Measurements from ENCODE around the gene BTN2A1. TPM values are rescaled to one million over a fixed set of nuclear protein-coding genes. Genes with fewer than 3 reads are reported as not detected.
"Not testable (repeated sequence)": the region's sequence is repeated elsewhere in the genome, so short reads cannot be mapped to it uniquely, and the experiment has no call there.

The BTN2A1 gene
- total RNA-seq, 2 donors from 2014 or later = 11.5 to 24.1 TPM

- DNase-seq (ENCODE audit: low spot score) = no peak
- TF ChIP-seq CTCF (IDR thresholded peaks at IDR 0.05) (no peak), POLR2AphosphoS5 (IDR thresholded peaks at IDR 0.05) (no peak)
- H3K4me3 ChIP-seq = no peak overlapping the region
- intact Hi-C loops (cut with DNase I) = no loop called here
- no peaks in the 10 kb centered on the region for H3K36me3 ChIP-seq
- H3K27ac ChIP-seq = no peak overlapping the region
- H3K4me1 ChIP-seq (replicated peaks) = no peaks in the 10 kb centered on the region
- H3K9me3 ChIP-seq = no peaks in the 10 kb centered on the region
- WGBS = 83% methylated on average over 4 of the region's 4 CpGs
- H3K27me3 ChIP-seq (replicated peaks; ENCODE audit: insufficient read depth) = no peaks in the 10 kb centered on the region
Observed at GRCh38 chr6:26412954-26413353, 44.8 kb upstream of the BTN2A1 start.

- intact Hi-C loops (cut with DNase I) = no loop called here
- 87% methylated on average over 3 of the region's 3 CpGs for WGBS
- Histone ChIP-seq H3K4me3 (no peak overlapping the region), H3K27me3 (replicated peaks; ENCODE audit: insufficient read depth) (no peaks in the 10 kb centered on the region), H3K4me1 (replicated peaks) (no peaks in the 10 kb centered on the region), H3K27ac (no peak overlapping the region), H3K9me3 (no peaks in the 10 kb centered on the region), H3K36me3 (no peaks in the 10 kb centered on the region)
- TF ChIP-seq POLR2AphosphoS5 (IDR thresholded peaks at IDR 0.05) (no peak), POLR2A (IDR thresholded peaks at IDR 0.05) (no peak), CTCF (IDR thresholded peaks at IDR 0.05) (no peak)
- DNase-seq (ENCODE audit: low spot score) = no peak
Observed at GRCh38 chr6:26414281-26414680, 43.5 kb upstream of the BTN2A1 start.

- intact Hi-C loops (cut with DNase I) = no loop called here
- Histone ChIP-seq H3K27ac (no peak overlapping the region), H3K27me3 (replicated peaks; ENCODE audit: insufficient read depth) (no peaks in the 10 kb centered on the region), H3K4me3 (no peak overlapping the region), H3K9me3 (no peaks in the 10 kb centered on the region), H3K36me3 (no peaks in the 10 kb centered on the region), H3K4me1 (replicated peaks) (no peaks in the 10 kb centered on the region)
- TF ChIP-seq CTCF (IDR thresholded peaks at IDR 0.05) = no peak
- TF ChIP-seq POLR2A (IDR thresholded peaks at IDR 0.05) = no peak
- TF ChIP-seq POLR2AphosphoS5 (IDR thresholded peaks at IDR 0.05) = no peak
- no peak for DNase-seq (ENCODE audit: low spot score)
- WGBS = 95% methylated on average over 1 of the region's 1 CpG
Observed at GRCh38 chr6:26415036-26415614, 42.6 kb upstream of the BTN2A1 start.

GRCh38 chr6:26415791-26416190 lies 42.0 kb upstream of the BTN2A1 start:
- 81% methylated on average over 2 of the region's 2 CpGs for WGBS
- TF ChIP-seq POLR2AphosphoS5 (IDR thresholded peaks at IDR 0.05) (no peak), CTCF (IDR thresholded peaks at IDR 0.05) (no peak), POLR2A (IDR thresholded peaks at IDR 0.05) (no peak)
- DNase-seq (ENCODE audit: low spot score) = no peak
- intact Hi-C loops (cut with DNase I) = no loop called here
- Histone ChIP-seq H3K4me3 (no peak overlapping the region), H3K36me3 (no peaks in the 10 kb centered on the region), H3K9me3 (no peaks in the 10 kb centered on the region), H3K27me3 (replicated peaks; ENCODE audit: insufficient read depth) (no peaks in the 10 kb centered on the region), H3K4me1 (replicated peaks) (no peaks in the 10 kb centered on the region), H3K27ac (no peak overlapping the region)

GRCh38 chr6:26416288-26416687 lies 41.5 kb upstream of the BTN2A1 start:
- intact Hi-C loops (cut with DNase I) = no loop called here
- H3K4me1 ChIP-seq (replicated peaks) = no peaks in the 10 kb centered on the region
- H3K4me3 ChIP-seq = no peak overlapping the region
- no peak for DNase-seq (ENCODE audit: low spot score)
- no peaks in the 10 kb centered on the region for H3K9me3 ChIP-seq
- no peaks in the 10 kb centered on the region for H3K27me3 ChIP-seq (replicated peaks; ENCODE audit: insufficient read depth)
- whole genome bisulfite sequencing = 63% methylated on average over 1 of the region's 1 CpG
- H3K36me3 ChIP-seq = no peaks in the 10 kb centered on the region
- TF ChIP-seq POLR2A (IDR thresholded peaks at IDR 0.05) (no peak), CTCF (IDR thresholded peaks at IDR 0.05) (no peak), POLR2AphosphoS5 (IDR thresholded peaks at IDR 0.05) (no peak)
- no peak overlapping the region for H3K27ac ChIP-seq

- H3K27ac ChIP-seq; DNase-seq (ENCODE audit: low spot score); H3K36me3 ChIP-seq; H3K27me3 ChIP-seq (replicated peaks; ENCODE audit: insufficient read depth); H3K9me3 ChIP-seq; H3K4me1 ChIP-seq (replicated peaks); H3K4me3 ChIP-seq; intact Hi-C loops (cut with DNase I): not testable (repeated sequence)
- 96% methylated on average over 2 of the region's 2 CpGs for WGBS
Observed at GRCh38 chr6:26418077-26418476, 39.7 kb upstream of the BTN2A1 start.

- DNase-seq (ENCODE audit: low spot score); H3K9me3 ChIP-seq; H3K27me3 ChIP-seq (replicated peaks; ENCODE audit: insufficient read depth); H3K36me3 ChIP-seq; intact Hi-C loops (cut with DNase I); H3K4me3 ChIP-seq; H3K27ac ChIP-seq; H3K4me1 ChIP-seq (replicated peaks): not testable (repeated sequence)
- WGBS = 97% methylated on average over 3 of the region's 3 CpGs
Observed at GRCh38 chr6:26418795-26419194, 39.0 kb upstream of the BTN2A1 start.
